HFF-Myc (cell line): Measurements from ENCODE around the gene MARS2.
"Not testable (repeated sequence)": the region's sequence is repeated elsewhere in the genome, so short reads cannot be mapped to it uniquely, and the experiment has no call there.

Experiments used
- DNase-seq: peaks from one replicate; pipeline ENCODE4 v3.0.0-alpha.2; 2011; ENCODE audit warnings: low read depth; ENCODE audit errors: extremely low read depth
- H3K4me3 ChIP-seq: replicated peaks from 2 replicates; pipeline ENCODE4 v1.5.1; 2011; ENCODE audit warnings: low read depth, mild to moderate bottlenecking, control low read depth, low read length
- CTCF ChIP-seq: IDR thresholded peaks from 2 replicates; pipeline ENCODE4 v1.5.1; 2012; ENCODE audit warnings: mild to moderate bottlenecking, low read depth, low read length, control low read depth; ENCODE audit errors: missing control alignments

Gene MARS2

GRCh38 chr2:197707316-197708213 lies 2.4 kb downstream of the MARS2 start:
- TF ChIP-seq CTCF, result peak; percentile 48
- H3K4me3 ChIP-seq, result peak overlapping the region; percentile 94
- DNase-seq, result no peak

- peak overlapping the region; percentile 94 for H3K4me3 ChIP-seq
- TF ChIP-seq CTCF, result no peak
- DNase-seq, result no peak
These were observed 3.2 kb downstream of the MARS2 start for GRCh38 chr2:197708331-197708730.

GRCh38 chr2:197709140-197709539 lies 4.0 kb downstream of the MARS2 start:
- H3K4me3 ChIP-seq, result peak overlapping the region; percentile 94
- DNase-seq, result not testable (repeated sequence)

- no peak for TF ChIP-seq CTCF
- no peak overlapping the region for H3K4me3 ChIP-seq
- no peak for DNase-seq
These were observed 5.4 kb downstream of the MARS2 start for GRCh38 chr2:197710424-197711042.

- no peak for TF ChIP-seq CTCF
- DNase-seq, result no peak
These were observed 6.4 kb downstream of the MARS2 start for GRCh38 chr2:197711578-197711977.

GRCh38 chr2:197713271-197713670 lies 8.1 kb downstream of the MARS2 start:
- no peak overlapping the region for H3K4me3 ChIP-seq
- no peak for TF ChIP-seq CTCF
- DNase-seq, result no peak

More at GRCh38 chr2:197711578-197711977, 6.4 kb downstream of the MARS2 start:
- H3K4me3 ChIP-seq, result no peak overlapping the region

GRCh38 chr2:197717863-197718262 lies 12.7 kb downstream of the MARS2 start:
- H3K4me3 ChIP-seq, result no peak overlapping the region
- TF ChIP-seq CTCF, result no peak

More at GRCh38 chr2:197717863-197718262, 12.7 kb downstream of the MARS2 start:
- no peak for DNase-seq
